Measurements from ENCODE around the gene PIK3R1. TPM values are rescaled to one million over a fixed set of nuclear protein-coding genes. Genes with fewer than 3 reads are reported as not detected.

The PIK3R1 gene
- total RNA-seq, 1 donor from 2014 or later = 137 TPM

DNA sequence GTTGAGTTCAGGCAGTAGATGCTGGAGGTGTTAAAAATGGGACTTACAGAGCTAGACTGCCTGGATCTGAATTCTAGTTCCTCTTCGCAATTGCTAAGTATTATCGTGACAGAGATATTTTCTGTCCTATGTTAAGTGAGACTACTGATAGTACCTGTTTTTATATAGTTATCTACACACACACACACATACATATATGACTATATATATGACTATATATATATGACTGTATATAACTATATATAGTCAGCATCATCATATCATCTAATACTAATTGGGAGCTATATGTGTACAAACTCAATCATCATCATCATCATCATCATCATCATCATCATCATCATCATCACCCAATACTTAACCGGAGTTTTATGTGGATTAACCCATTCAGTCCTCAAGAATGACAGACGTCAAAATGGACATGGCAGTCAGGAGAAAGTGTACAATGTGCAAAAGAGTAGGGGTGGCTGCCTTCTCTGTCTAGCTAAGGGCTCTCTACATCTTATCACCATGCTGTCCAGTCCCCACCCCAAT lies 7.3 kb downstream of the PIK3R1 start:
- H3K27ac ChIP-seq = no peak overlapping the region
- no peak for ATAC-seq
- TF ChIP-seq, protein P1, sequence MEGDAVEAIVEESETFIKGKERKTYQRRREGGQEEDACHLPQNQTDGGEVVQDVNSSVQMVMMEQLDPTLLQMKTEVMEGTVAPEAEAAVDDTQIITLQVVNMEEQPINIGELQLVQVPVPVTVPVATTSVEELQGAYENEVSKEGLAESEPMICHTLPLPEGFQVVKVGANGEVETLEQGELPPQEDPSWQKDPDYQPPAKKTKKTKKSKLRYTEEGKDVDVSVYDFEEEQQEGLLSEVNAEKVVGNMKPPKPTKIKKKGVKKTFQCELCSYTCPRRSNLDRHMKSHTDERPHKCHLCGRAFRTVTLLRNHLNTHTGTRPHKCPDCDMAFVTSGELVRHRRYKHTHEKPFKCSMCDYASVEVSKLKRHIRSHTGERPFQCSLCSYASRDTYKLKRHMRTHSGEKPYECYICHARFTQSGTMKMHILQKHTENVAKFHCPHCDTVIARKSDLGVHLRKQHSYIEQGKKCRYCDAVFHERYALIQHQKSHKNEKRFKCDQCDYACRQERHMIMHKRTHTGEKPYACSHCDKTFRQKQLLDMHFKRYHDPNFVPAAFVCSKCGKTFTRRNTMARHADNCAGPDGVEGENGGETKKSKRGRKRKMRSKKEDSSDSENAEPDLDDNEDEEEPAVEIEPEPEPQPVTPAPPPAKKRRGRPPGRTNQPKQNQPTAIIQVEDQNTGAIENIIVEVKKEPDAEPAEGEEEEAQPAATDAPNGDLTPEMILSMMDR (IDR thresholded peaks at IDR 0.05) = no peak
- H3K27me3 ChIP-seq = no peaks in the 10 kb centered on the region
- H3K4me1 ChIP-seq = peaks cover 55% of the 10 kb centered on the region
- H3K4me3 ChIP-seq = no peak overlapping the region
- peaks cover 17% of the 10 kb centered on the region for H3K36me3 ChIP-seq
- no peaks in the 10 kb centered on the region for H3K9me3 ChIP-seq
- DNase-seq = no peak
- intact Hi-C loops (cut with DNase I) = no loop called here

GRCh38 chr5:68223904-68224303 lies 8.3 kb downstream of the PIK3R1 start:
- H3K4me3 ChIP-seq = no peak overlapping the region
- no peak for ATAC-seq
- no peak for DNase-seq
- TF ChIP-seq, protein P1 (IDR thresholded peaks at IDR 0.05) = no peak
- peaks cover 26% of the 10 kb centered on the region for H3K36me3 ChIP-seq
- intact Hi-C loops (cut with DNase I) = no loop called here
- H3K27me3 ChIP-seq = no peaks in the 10 kb centered on the region
- H3K4me1 ChIP-seq = peaks cover 52% of the 10 kb centered on the region
- no peak overlapping the region for H3K27ac ChIP-seq
- no peaks in the 10 kb centered on the region for H3K9me3 ChIP-seq

GRCh38 chr5:68224509-68225187 lies 9.1 kb downstream of the PIK3R1 start:
- no peak for ATAC-seq
- Histone ChIP-seq H3K9me3 (no peaks in the 10 kb centered on the region), H3K4me3 (no peak overlapping the region), H3K27ac (peak overlapping the region; percentile 2), H3K27me3 (no peaks in the 10 kb centered on the region), H3K4me1 (peaks cover 54% of the 10 kb centered on the region), H3K36me3 (peaks cover 26% of the 10 kb centered on the region)
- TF ChIP-seq, protein P1 (IDR thresholded peaks at IDR 0.05) = no peak
- intact Hi-C loops (cut with DNase I) = no loop called here
- no peak for DNase-seq

DNA sequence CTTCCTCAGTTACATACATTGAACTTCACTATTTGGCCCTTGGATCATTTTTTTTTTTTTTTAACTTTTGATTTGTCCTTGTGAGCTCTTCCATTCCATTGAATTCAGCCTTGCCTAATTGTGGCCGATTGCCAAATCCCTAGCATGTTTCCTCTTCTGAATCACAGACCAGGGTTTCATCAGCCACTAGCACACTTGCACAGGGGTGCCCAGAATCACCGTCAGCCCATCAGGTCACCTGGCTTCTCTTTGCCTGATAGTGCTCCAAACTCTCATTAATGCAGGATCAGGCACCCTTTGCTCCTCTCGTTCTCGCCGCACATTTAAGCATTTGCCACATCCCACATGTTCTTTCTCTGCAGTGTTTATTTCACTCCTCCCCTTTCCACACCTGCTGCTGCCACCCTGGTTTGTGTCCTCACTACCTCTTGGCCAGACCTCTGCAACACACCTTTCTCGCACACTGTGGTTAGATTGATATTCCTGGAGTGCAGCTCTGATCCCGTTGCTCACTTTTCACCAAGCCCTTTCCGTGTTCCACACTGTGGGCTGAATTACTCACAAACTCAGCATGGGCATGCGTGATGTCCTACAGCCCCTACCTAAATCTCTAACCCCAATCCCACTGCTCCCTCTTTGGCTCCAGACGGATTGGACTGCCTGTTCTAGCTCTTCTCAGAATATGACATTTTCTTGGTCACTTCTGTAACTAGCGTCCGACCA lies 9.8 kb downstream of the PIK3R1 start:
- Histone ChIP-seq H3K27ac (peak overlapping the region; percentile 2), H3K9me3 (no peaks in the 10 kb centered on the region), H3K36me3 (peaks cover 31% of the 10 kb centered on the region), H3K27me3 (no peaks in the 10 kb centered on the region), H3K4me1 (peaks cover 61% of the 10 kb centered on the region), H3K4me3 (no peak overlapping the region)
- intact Hi-C loops (cut with DNase I) = no loop called here
- DNase-seq (no peak), ATAC-seq (peak; percentile 71)
- TF ChIP-seq, protein P1 (IDR thresholded peaks at IDR 0.05) = no peak

GRCh38 chr5:68225911-68226545 lies 10.5 kb downstream of the PIK3R1 start:
- Histone ChIP-seq H3K4me1 (peaks cover 66% of the 10 kb centered on the region), H3K27me3 (no peaks in the 10 kb centered on the region), H3K9me3 (no peaks in the 10 kb centered on the region), H3K36me3 (peaks cover 35% of the 10 kb centered on the region), H3K27ac (no peak overlapping the region), H3K4me3 (no peak overlapping the region)
- no peak for DNase-seq
- peak; percentile 40 for ATAC-seq
- TF ChIP-seq, protein P1 (IDR thresholded peaks at IDR 0.05) = no peak
- intact Hi-C loops (cut with DNase I) = no loop called here

Data from upper lobe of right lung (tissue), 1 donor.